Effector memory CD4-positive, alpha-beta T cell (primary cell): ENCODE measurements around the gene SLC6A11.

Source experiments
- DNase-seq, 3 donors: peaks; one replicate each; pipeline ENCODE4 v3.0.0-alpha.2; 2020
- H3K27ac ChIP-seq: 2 replicates; pipeline ENCODE4 v1.7.0; 2013; ENCODE audit warnings: mild to moderate bottlenecking, low read length, moderate library complexity; ENCODE audit not compliant: insufficient read depth, poor library complexity, severe bottlenecking
- H3K27me3 ChIP-seq: replicated peaks from 2 replicates; pipeline ENCODE4 v1.7.0; 2013; ENCODE audit warnings: mild to moderate bottlenecking, low read length; ENCODE audit not compliant: insufficient read depth, control insufficient read depth, poor library complexity, severe bottlenecking
- H3K36me3 ChIP-seq: 2 replicates; pipeline ENCODE4 v1.7.0; 2013; ENCODE audit warnings: mild to moderate bottlenecking, low read length, moderate library complexity; ENCODE audit not compliant: control insufficient read depth, insufficient read depth
- H3K4me1 ChIP-seq: 2 replicates; pipeline ENCODE4 v1.7.0; 2013; ENCODE audit warnings: low read length, mild to moderate bottlenecking; ENCODE audit not compliant: control insufficient read depth, insufficient read depth, poor library complexity, severe bottlenecking
- H3K4me3 ChIP-seq: 2 replicates; pipeline ENCODE4 v1.7.0; 2013; ENCODE audit warnings: low read length, low read depth, mild to moderate bottlenecking; ENCODE audit not compliant: insufficient read depth, poor library complexity, severe bottlenecking
- H3K9me3 ChIP-seq: 2 replicates; pipeline ENCODE4 v1.7.0; 2013; ENCODE audit warnings: mild to moderate bottlenecking, low read length, moderate library complexity; ENCODE audit not compliant: control insufficient read depth

SLC6A11 gene

GRCh38 chr3:10957976-10958749, 142.1 kb downstream of the SLC6A11 start:
- no peak for DNase-seq

DNA sequence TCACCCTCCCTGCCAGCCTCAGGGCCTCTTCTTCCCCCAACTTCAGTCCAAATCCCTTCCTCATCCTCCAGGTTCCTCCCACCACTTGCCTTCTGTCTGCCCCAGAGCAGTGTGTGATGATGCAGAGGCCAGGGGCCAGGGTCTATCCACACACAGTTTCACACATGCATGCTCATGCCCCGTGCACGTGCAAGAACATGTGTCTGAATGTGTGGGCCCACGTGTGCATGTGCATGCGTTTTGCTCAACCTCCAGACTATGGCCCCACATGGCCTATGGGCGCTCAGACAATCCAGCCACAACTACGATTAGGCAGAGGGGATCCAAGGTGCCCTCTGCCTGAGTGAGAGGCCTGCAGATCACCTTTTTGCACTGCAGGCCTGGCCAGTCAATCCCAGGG, 144.2 kb downstream of the SLC6A11 start:
- Histone ChIP-seq H3K4me1 (no peaks in the 10 kb centered on the region), H3K27ac (no peak overlapping the region), H3K27me3 (no peaks in the 10 kb centered on the region), H3K9me3 (no peaks in the 10 kb centered on the region), H3K4me3 (no peak overlapping the region), H3K36me3 (no peaks in the 10 kb centered on the region)
- no peak for DNase-seq

More at GRCh38 chr3:10957976-10958749, 142.1 kb downstream of the SLC6A11 start:
- Histone ChIP-seq H3K27me3 (no peaks in the 10 kb centered on the region), H3K27ac (no peak overlapping the region), H3K4me3 (no peak overlapping the region), H3K36me3 (no peaks in the 10 kb centered on the region), H3K9me3 (no peaks in the 10 kb centered on the region), H3K4me1 (no peaks in the 10 kb centered on the region)

GRCh38 chr3:10961921-10962320, 145.9 kb downstream of the SLC6A11 start:
- H3K9me3 ChIP-seq = no peaks in the 10 kb centered on the region
- H3K27me3 ChIP-seq = no peaks in the 10 kb centered on the region
- no peak overlapping the region for H3K27ac ChIP-seq
- H3K36me3 ChIP-seq = no peaks in the 10 kb centered on the region
- no peak overlapping the region for H3K4me3 ChIP-seq
- DNase-seq = no peak
- no peaks in the 10 kb centered on the region for H3K4me1 ChIP-seq

- no peaks in the 10 kb centered on the region for H3K36me3 ChIP-seq
- H3K4me1 ChIP-seq = no peaks in the 10 kb centered on the region
- H3K9me3 ChIP-seq = no peaks in the 10 kb centered on the region
- H3K27me3 ChIP-seq = no peaks in the 10 kb centered on the region
- DNase-seq = no peak
- H3K27ac ChIP-seq = no peak overlapping the region
- no peak overlapping the region for H3K4me3 ChIP-seq
Observed at GRCh38 chr3:10962481-10963036, 146.5 kb downstream of the SLC6A11 start.

DNA sequence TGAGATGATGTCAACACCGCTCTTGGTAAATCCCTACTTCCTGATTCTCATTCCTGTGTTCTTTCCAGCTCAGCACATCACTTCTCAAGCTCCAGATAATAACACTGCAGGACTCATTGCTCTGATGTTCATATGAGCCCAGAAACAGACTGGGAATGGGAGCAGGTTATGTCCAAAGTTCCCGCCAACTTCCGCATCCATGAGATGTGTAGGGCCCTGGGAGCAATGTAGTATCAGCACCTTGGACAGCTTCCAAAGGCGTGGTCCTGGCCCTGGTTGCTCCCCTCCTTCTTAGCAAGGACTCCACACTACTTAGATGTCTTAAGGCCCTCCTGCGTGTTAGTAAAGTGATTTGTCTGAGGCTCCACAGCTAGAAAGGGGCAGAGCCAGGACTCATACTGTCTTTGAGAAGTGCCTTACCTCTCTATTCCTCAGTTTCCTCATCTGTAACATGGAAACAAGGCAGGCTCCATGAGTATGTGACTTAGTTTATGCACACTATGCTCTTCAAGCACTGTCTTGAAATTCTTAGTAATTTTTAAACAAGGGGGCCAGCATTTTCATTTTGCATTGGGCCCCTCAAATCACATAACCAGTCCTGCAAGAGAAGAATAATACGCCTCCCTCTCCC, 148.6 kb downstream of the SLC6A11 start:
- Histone ChIP-seq H3K4me3 (no peak overlapping the region), H3K9me3 (no peaks in the 10 kb centered on the region), H3K36me3 (no peaks in the 10 kb centered on the region), H3K27ac (no peak overlapping the region), H3K27me3 (no peaks in the 10 kb centered on the region), H3K4me1 (no peaks in the 10 kb centered on the region)
- no peak for DNase-seq

DNA sequence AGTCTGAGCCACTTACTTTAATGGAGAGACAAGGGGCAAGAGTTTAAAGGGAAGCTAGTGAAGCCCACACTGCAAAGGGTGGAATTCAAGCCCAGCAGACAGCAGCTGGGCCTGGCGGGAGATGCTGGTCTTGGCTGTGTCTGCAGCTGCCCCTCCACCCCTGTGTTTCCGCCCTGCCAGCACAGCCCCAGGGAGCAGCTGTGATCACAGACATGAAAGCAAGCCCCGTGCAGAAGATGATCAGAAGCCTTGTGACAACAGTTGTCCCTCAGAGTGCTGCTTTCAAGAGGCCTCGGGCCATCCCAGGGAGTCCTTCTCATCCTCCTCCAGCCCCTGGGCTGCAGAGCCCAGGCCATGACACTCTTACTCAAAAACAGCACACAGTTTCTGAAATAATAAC, 152.4 kb downstream of the SLC6A11 start:
- no peaks in the 10 kb centered on the region for H3K4me1 ChIP-seq
- H3K4me3 ChIP-seq = no peak overlapping the region
- no peaks in the 10 kb centered on the region for H3K36me3 ChIP-seq
- no peaks in the 10 kb centered on the region for H3K27me3 ChIP-seq
- no peak for DNase-seq
- no peak overlapping the region for H3K27ac ChIP-seq
- no peaks in the 10 kb centered on the region for H3K9me3 ChIP-seq

GRCh38 chr3:10970306-10970960, 154.4 kb downstream of the SLC6A11 start:
- Histone ChIP-seq H3K36me3 (no peaks in the 10 kb centered on the region), H3K27me3 (no peaks in the 10 kb centered on the region), H3K27ac (no peak overlapping the region), H3K4me1 (no peaks in the 10 kb centered on the region), H3K9me3 (no peaks in the 10 kb centered on the region), H3K4me3 (no peak overlapping the region)
- no peak for DNase-seq

DNA sequence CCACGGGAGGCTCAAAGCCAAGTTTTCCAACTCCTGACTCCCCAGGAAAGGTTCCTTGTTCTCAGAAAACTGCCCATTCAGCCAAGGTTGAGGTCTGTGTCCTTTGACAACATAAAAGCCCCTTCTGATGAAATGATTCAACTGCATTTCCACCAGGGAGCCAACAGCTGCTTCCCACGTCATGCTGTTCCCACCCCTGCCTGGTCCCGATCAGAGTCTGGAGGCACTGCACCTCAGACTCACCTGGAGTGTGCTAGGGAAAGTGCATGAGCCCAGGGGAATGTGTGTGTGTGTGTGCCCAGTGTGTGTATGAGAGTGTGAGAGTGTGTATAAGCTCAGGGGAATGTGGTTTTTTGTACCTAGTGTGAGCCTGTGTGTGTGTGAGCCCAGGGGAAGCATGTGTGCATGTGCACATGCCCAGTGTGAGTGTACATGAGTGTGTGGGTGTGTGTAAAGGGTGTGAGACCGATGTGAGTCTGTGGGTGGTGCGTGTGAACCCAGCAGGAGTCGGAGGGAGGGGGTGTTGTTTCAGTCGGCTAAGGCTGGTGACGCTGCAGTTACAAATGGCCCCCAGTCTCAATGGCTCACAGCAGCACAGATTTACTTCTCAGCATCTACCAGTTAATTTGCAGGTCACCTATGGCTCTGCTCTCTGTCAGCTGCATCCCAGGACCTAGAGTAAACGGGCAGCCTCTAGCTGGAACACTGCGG, 156.2 kb downstream of the SLC6A11 start:
- Histone ChIP-seq H3K27ac (no peak overlapping the region), H3K9me3 (no peaks in the 10 kb centered on the region), H3K4me3 (no peak overlapping the region), H3K4me1 (no peaks in the 10 kb centered on the region), H3K36me3 (no peaks in the 10 kb centered on the region), H3K27me3 (no peaks in the 10 kb centered on the region)
- no peak for DNase-seq

GRCh38 chr3:10973046-10973595, 157.1 kb downstream of the SLC6A11 start:
- Histone ChIP-seq H3K4me3 (no peak overlapping the region), H3K27ac (no peak overlapping the region), H3K36me3 (no peaks in the 10 kb centered on the region), H3K27me3 (no peaks in the 10 kb centered on the region), H3K4me1 (no peaks in the 10 kb centered on the region), H3K9me3 (no peaks in the 10 kb centered on the region)
- DNase-seq = no peak
